Activated CD4-positive, alpha-beta T cell treated with anti-CD3 and anti-CD28 coated beads, Interleukin-2, amount 10 ng/mL, durations not matched to agents 7 days and 5 days (primary cell): Measurements from ENCODE around the gene AATF. TPM values are rescaled to one million over a fixed set of nuclear protein-coding genes. Genes with fewer than 3 reads are reported as not detected.

ENCODE experiments used
- CTCF ChIA-PET: fragments of 350-600 bp; sonication (Branson Sonifier 250); formaldehyde crosslinking; loops from one replicate; lab custom pipeline; 2021; ENCODE audit warnings: antibody characterized with exemption; lab: Charles Lee
- POLR2A ChIA-PET: fragments of 350-600 bp; sonication (Branson Sonifier 250); formaldehyde crosslinking; loops from one replicate; lab custom pipeline; 2021; ENCODE audit warnings: antibody characterized with exemption; lab: Charles Lee
- DNase-seq: peaks from one replicate; pipeline ENCODE4 v3.0.0-alpha.2; 2020
- H3K27ac Mint-ChIP-seq: one replicate; pipeline ENCODE4 v1.8.0; 2021; ENCODE audit warnings: mild to moderate bottlenecking, moderate library complexity, mixed read lengths
- H3K27me3 Mint-ChIP-seq: one replicate; pipeline ENCODE4 v1.8.0; 2021; ENCODE audit warnings: mixed read lengths
- H3K36me3 Mint-ChIP-seq: one replicate; pipeline ENCODE4 v1.8.0; 2021; ENCODE audit warnings: low read depth, mixed read lengths
- H3K4me1 Mint-ChIP-seq: one replicate; pipeline ENCODE4 v1.8.0; 2021; ENCODE audit warnings: mixed read lengths
- H3K4me3 Mint-ChIP-seq: one replicate; pipeline ENCODE4 v1.8.0; 2021; ENCODE audit warnings: mild to moderate bottlenecking, moderate library complexity, mixed read lengths
- H3K9me3 Mint-ChIP-seq: one replicate; pipeline ENCODE4 v1.8.0; 2021; ENCODE audit warnings: mixed read lengths
- total RNA-seq, 2 experiments: library from RNA; stranded (reverse); gene quantifications; one replicate each; pipeline ENCODE4 v1.2.3, GENCODE V29; 2021

AATF gene
- total RNA-seq, 2 experiments from 2014 or later, result 79.6 to 83.6 TPM

- Mint-ChIP-seq H3K27ac (peak overlapping the region; percentile 42), H3K4me1 (peaks cover 57% of the 10 kb centered on the region), H3K9me3 (no peaks in the 10 kb centered on the region), H3K4me3 (no peak overlapping the region), H3K27me3 (peaks cover 94% of the 10 kb centered on the region), H3K36me3 (peaks cover 6% of the 10 kb centered on the region)
- POLR2A ChIA-PET, result no interaction called here
- CTCF ChIA-PET, result interaction anchor here (1.5 kb wide), 1 partner anchor 13 kb away, joined by 6 read pairs; no protein-coding TSS in a partner anchor
- no peak for DNase-seq
These were observed 15.9 kb upstream of the AATF start for GRCh38 chr17:36932694-36933511.

GRCh38 chr17:36933512-36934143 is 15.1 kb upstream of the AATF start:
- DNase-seq, result no peak
- H3K4me3 Mint-ChIP-seq, result peak overlapping the region; percentile 47
- H3K36me3 Mint-ChIP-seq, result peaks cover 9% of the 10 kb centered on the region
- peaks cover 94% of the 10 kb centered on the region for H3K27me3 Mint-ChIP-seq
- no peaks in the 10 kb centered on the region for H3K9me3 Mint-ChIP-seq
- CTCF ChIA-PET, result interaction anchor here (1.0 to 1.5 kb wide), 2 partner anchors 12 to 14 kb away, joined by 3 to 6 read pairs; no protein-coding TSS in a partner anchor
- H3K27ac Mint-ChIP-seq, result peak overlapping the region; percentile 80
- H3K4me1 Mint-ChIP-seq, result peaks cover 56% of the 10 kb centered on the region
- POLR2A ChIA-PET, result no interaction called here

- peaks cover 12% of the 10 kb centered on the region for H3K36me3 Mint-ChIP-seq
These were observed 14.5 kb upstream of the AATF start for GRCh38 chr17:36934144-36934691.

GRCh38 chr17:36934692-36935630 is 13.8 kb upstream of the AATF start:
- Mint-ChIP-seq H3K36me3 (peaks cover 12% of the 10 kb centered on the region), H3K27me3 (peaks cover 91% of the 10 kb centered on the region), H3K27ac (peak overlapping the region; percentile 68), H3K4me1 (peaks cover 58% of the 10 kb centered on the region), H3K9me3 (no peaks in the 10 kb centered on the region), H3K4me3 (peak overlapping the region; percentile 51)
- CTCF ChIA-PET, result no interaction called here
- DNase-seq, result no peak
- POLR2A ChIA-PET, result no interaction called here

More at GRCh38 chr17:36934144-36934691, 14.5 kb upstream of the AATF start:
- H3K4me1 Mint-ChIP-seq, result peaks cover 55% of the 10 kb centered on the region
- POLR2A ChIA-PET, result no interaction called here
- CTCF ChIA-PET, result interaction anchor here (1.0 to 1.5 kb wide), 2 partner anchors 11 to 13 kb away, joined by 3 to 6 read pairs; no protein-coding TSS in a partner anchor
- H3K4me3 Mint-ChIP-seq, result peak overlapping the region; percentile 47
- H3K9me3 Mint-ChIP-seq, result no peaks in the 10 kb centered on the region
- no peak for DNase-seq
- H3K27ac Mint-ChIP-seq, result peak overlapping the region; percentile 80
- peaks cover 94% of the 10 kb centered on the region for H3K27me3 Mint-ChIP-seq

- ChIA-PET POLR2A (no interaction called here), CTCF (no interaction called here)
- Mint-ChIP-seq H3K36me3 (peaks cover 12% of the 10 kb centered on the region), H3K4me1 (peaks cover 61% of the 10 kb centered on the region), H3K4me3 (peak overlapping the region; percentile 40), H3K27me3 (peaks cover 91% of the 10 kb centered on the region), H3K27ac (peak overlapping the region; percentile 68), H3K9me3 (no peaks in the 10 kb centered on the region)
- DNase-seq, result no peak
These were observed 12.9 kb upstream of the AATF start for GRCh38 chr17:36935671-36936454.

GRCh38 chr17:36936455-36937000 is 12.2 kb upstream of the AATF start:
- H3K4me3 Mint-ChIP-seq, result peak overlapping the region; percentile 43
- no peak for DNase-seq
- H3K36me3 Mint-ChIP-seq, result peaks cover 12% of the 10 kb centered on the region
- H3K27me3 Mint-ChIP-seq, result peaks cover 91% of the 10 kb centered on the region
- H3K9me3 Mint-ChIP-seq, result no peaks in the 10 kb centered on the region
- ChIA-PET CTCF (no interaction called here), POLR2A (no interaction called here)
- H3K27ac Mint-ChIP-seq, result no peak overlapping the region
- peaks cover 63% of the 10 kb centered on the region for H3K4me1 Mint-ChIP-seq

GRCh38 chr17:36937001-36937958 is 11.5 kb upstream of the AATF start, which contains the start of gene LHX1:
Gene LHX1 (plus strand): TSS chr17:36937475. CDS start chr17:36938198, 723 bp downstream.
- CTCF ChIA-PET, result interaction anchor here (1.0 to 1.1 kb wide), 2 partner anchors 9 to 12 kb away, joined by 3 read pairs; partner anchors contain the start of gene AATF

GRCh38 chr17:36937959-36938565 is 10.7 kb upstream of the AATF start:
- Mint-ChIP-seq H3K9me3 (no peaks in the 10 kb centered on the region), H3K27ac (peak overlapping the region; percentile 81), H3K27me3 (peaks cover 81% of the 10 kb centered on the region), H3K4me3 (peak overlapping the region; percentile 55), H3K36me3 (peaks cover 12% of the 10 kb centered on the region), H3K4me1 (peaks cover 55% of the 10 kb centered on the region)
- ChIA-PET CTCF (interaction anchor here (1.0 to 1.1 kb wide), 2 partner anchors 10 to 11 kb away, joined by 3 read pairs; partner anchors contain the start of gene AATF), POLR2A (no interaction called here)
- DNase-seq, result no peak

More at GRCh38 chr17:36937001-36937958, 11.5 kb upstream of the AATF start, which contains the start of gene LHX1:
- peaks cover 61% of the 10 kb centered on the region for H3K4me1 Mint-ChIP-seq
- peak within 1 kb of the TSS; percentile 55 for H3K4me3 Mint-ChIP-seq
- H3K9me3 Mint-ChIP-seq, result no peaks in the 10 kb centered on the region
- H3K27me3 Mint-ChIP-seq, result peaks cover 87% of the 10 kb centered on the region
- DNase-seq, result no peak
- POLR2A ChIA-PET, result no interaction called here
- peak within 1 kb of the TSS; percentile 81 for H3K27ac Mint-ChIP-seq
- H3K36me3 Mint-ChIP-seq, result peaks cover 12% of the 10 kb centered on the region

- Mint-ChIP-seq H3K27ac (peak overlapping the region; percentile 64), H3K4me3 (peak overlapping the region; percentile 55), H3K27me3 (peaks cover 81% of the 10 kb centered on the region), H3K36me3 (peaks cover 11% of the 10 kb centered on the region), H3K9me3 (no peaks in the 10 kb centered on the region), H3K4me1 (peaks cover 54% of the 10 kb centered on the region)
- POLR2A ChIA-PET, result no interaction called here
- DNase-seq, result no peak
- CTCF ChIA-PET, result no interaction called here
These were observed 10.1 kb upstream of the AATF start for GRCh38 chr17:36938566-36939051.
